Uterus (tissue), 4 donors: ENCODE results near the gene ARFGEF2. TPM values are rescaled to one million over a fixed set of nuclear protein-coding genes. Genes with fewer than 3 reads are reported as not detected.

Experiments
- DNase-seq, 2 donors: peaks; one replicate each; pipeline ENCODE4 v3.0.0-alpha.2; 2019 to 2020
- H3K27ac ChIP-seq, 2 donors: fragments of 200-600 bp; sonication (generic); 1 replicate in 1 of 2; 2 replicates in 1 of 2; pipeline ENCODE4 v1.5.1; 2016 to 2018
- H3K27me3 ChIP-seq, 2 donors: fragments of 200-600 bp; sonication (generic); one replicate each; pipeline ENCODE4 v1.5.1; 2018 to 2019; ENCODE audit warnings: control low read depth in 1 of 2
- H3K36me3 ChIP-seq, 2 donors: fragments of 200-600 bp; sonication (generic); one replicate each; pipeline ENCODE4 v1.5.1; 2019; ENCODE audit warnings: control low read depth in 1 of 2
- H3K4me1 ChIP-seq, 2 donors: fragments of 200-600 bp; sonication (generic); one replicate each; pipeline ENCODE4 v1.5.1; 2018 to 2019; ENCODE audit warnings: control low read depth in 1 of 2
- H3K4me3 ChIP-seq, 2 donors: fragments of 200-600 bp; sonication (generic); 1 replicate in 1 of 2; 2 replicates in 1 of 2; pipeline ENCODE4 v1.5.1; 2018 to 2019; ENCODE audit warnings: mild to moderate bottlenecking in 1 of 2
- H3K9me3 ChIP-seq, 2 donors: fragments of 200-600 bp; sonication (generic); one replicate each; pipeline ENCODE4 v1.5.1; 2019; ENCODE audit warnings: control low read depth in 1 of 2
- CTCF ChIP-seq, 4 experiments: fragments of 200-600 bp in 2 of 4; fragments of 450-650 bp in 2 of 4; sonication (generic) in 2 of 4; IDR thresholded peaks; one replicate each; pipeline ENCODE4 v1.5.1; 2016 to 2019; ENCODE audit warnings: antibody characterized with exemption in 4 of 4, mild to moderate bottlenecking in 2 of 4, moderate library complexity in 1 of 4
- POLR2A ChIP-seq, 2 donors: fragments of 450-650 bp; IDR thresholded peaks; one replicate each; pipeline ENCODE4 v1.6.1; 2016; ENCODE audit warnings: antibody characterized with exemption in 2 of 2, mild to moderate bottlenecking in 1 of 2, moderate library complexity in 1 of 2
- intact Hi-C: fragments of 100-400 bp; cut with DNase I; formaldehyde crosslinking; loops from one replicate; pipeline ENCODE4 v1.15.1; 2023; ENCODE audit warnings: low total_unique reads
- total RNA-seq, 4 donors: library from RNA; depleted of rRNA in 3 of 4; stranded (reverse); fragments of >200 nt in 3 of 4; gene quantifications; one replicate each; pipeline versions ENCODE4 v1.1.0 to v1.2.4, GENCODE V29; 2014 to 2023
- donor health status: DM: yes; HTN: yes; CAD: no.

Gene ARFGEF2
- total RNA-seq, 4 donors from 2014 or later, result 22.0 to 33.7 (median 27.0) TPM

GRCh38 chr20:48999890-49000870 lies 78.7 kb downstream of the ARFGEF2 start:
- Histone ChIP-seq H3K4me3 (no peak overlapping the region), H3K27me3 (no peaks in the 10 kb centered on the region), H3K4me1 (no peaks in the 10 kb centered on the region), H3K9me3 (no peaks in the 10 kb centered on the region), H3K36me3 (no peaks in the 10 kb centered on the region), H3K27ac (no peak overlapping the region)
- TF ChIP-seq POLR2A (IDR thresholded peaks at IDR 0.05), result no peak
- TF ChIP-seq CTCF (IDR thresholded peaks at IDR 0.05), result no peak
- no peak for DNase-seq
- intact Hi-C loops, result no loop called here

GRCh38 chr20:49001741-49002140 lies 80.2 kb downstream of the ARFGEF2 start:
- Histone ChIP-seq H3K27ac (no peak overlapping the region), H3K27me3 (no peaks in the 10 kb centered on the region), H3K4me3 (no peak overlapping the region), H3K36me3 (no peaks in the 10 kb centered on the region), H3K9me3 (no peaks in the 10 kb centered on the region), H3K4me1 (no peaks in the 10 kb centered on the region)
- DNase-seq, result no peak
- no peak for TF ChIP-seq POLR2A (IDR thresholded peaks at IDR 0.05)
- no peak for TF ChIP-seq CTCF (IDR thresholded peaks at IDR 0.05)
- intact Hi-C loops, result no loop called here

GRCh38 chr20:49006446-49006980 lies 85.0 kb downstream of the ARFGEF2 start:
- Histone ChIP-seq H3K36me3 (no peaks in the 10 kb centered on the region), H3K9me3 (no peaks in the 10 kb centered on the region), H3K27ac (no peak overlapping the region), H3K27me3 (no peaks in the 10 kb centered on the region), H3K4me3 (no peak overlapping the region), H3K4me1 (no peaks in the 10 kb centered on the region)
- TF ChIP-seq CTCF (IDR thresholded peaks at IDR 0.05), result no peak
- no peak for TF ChIP-seq POLR2A (IDR thresholded peaks at IDR 0.05)
- no peak for DNase-seq
- intact Hi-C loops, result no loop called here

- no peak overlapping the region for H3K27ac ChIP-seq
- no peaks in the 10 kb centered on the region for H3K4me1 ChIP-seq
- no peaks in the 10 kb centered on the region for H3K9me3 ChIP-seq
- H3K4me3 ChIP-seq, result no peak overlapping the region
- DNase-seq, result no peak
- TF ChIP-seq CTCF (IDR thresholded peaks at IDR 0.05), result no peak
- TF ChIP-seq POLR2A (IDR thresholded peaks at IDR 0.05), result no peak
- H3K36me3 ChIP-seq, result no peaks in the 10 kb centered on the region
- no peaks in the 10 kb centered on the region for H3K27me3 ChIP-seq
- intact Hi-C loops, result no loop called here
Measured at GRCh38 chr20:49009899-49010631, 88.6 kb downstream of the ARFGEF2 start.
